HFF-Myc (cell line): ENCODE data around the gene USP24.

Source experiments
- DNase-seq: peaks from one replicate; pipeline ENCODE4 v3.0.0-alpha.2; 2011; ENCODE audit warnings: low read depth; ENCODE audit errors: extremely low read depth
- H3K4me3 ChIP-seq: replicated peaks from 2 replicates; pipeline ENCODE4 v1.5.1; 2011; ENCODE audit warnings: low read depth, mild to moderate bottlenecking, control low read depth, low read length
- CTCF ChIP-seq: IDR thresholded peaks from 2 replicates; pipeline ENCODE4 v1.5.1; 2012; ENCODE audit warnings: mild to moderate bottlenecking, low read depth, low read length, control low read depth; ENCODE audit errors: missing control alignments

The USP24 gene

GRCh38 chr1:55092475-55092874 is 122.7 kb downstream of the USP24 start:
- TF ChIP-seq CTCF: no peak
- no peak overlapping the region for H3K4me3 ChIP-seq
- DNase-seq: no peak

- no peak for DNase-seq
- H3K4me3 ChIP-seq: no peak overlapping the region
- TF ChIP-seq CTCF: no peak
Measured at GRCh38 chr1:55089683-55090082, 125.5 kb downstream of the USP24 start.

GRCh38 chr1:55088413-55088812 is 126.8 kb downstream of the USP24 start:
- no peak for DNase-seq
- TF ChIP-seq CTCF: no peak
- no peak overlapping the region for H3K4me3 ChIP-seq

GRCh38 chr1:55087439-55087838 is 127.7 kb downstream of the USP24 start:
- no peak for DNase-seq
- TF ChIP-seq CTCF: no peak
- no peak overlapping the region for H3K4me3 ChIP-seq

DNA sequence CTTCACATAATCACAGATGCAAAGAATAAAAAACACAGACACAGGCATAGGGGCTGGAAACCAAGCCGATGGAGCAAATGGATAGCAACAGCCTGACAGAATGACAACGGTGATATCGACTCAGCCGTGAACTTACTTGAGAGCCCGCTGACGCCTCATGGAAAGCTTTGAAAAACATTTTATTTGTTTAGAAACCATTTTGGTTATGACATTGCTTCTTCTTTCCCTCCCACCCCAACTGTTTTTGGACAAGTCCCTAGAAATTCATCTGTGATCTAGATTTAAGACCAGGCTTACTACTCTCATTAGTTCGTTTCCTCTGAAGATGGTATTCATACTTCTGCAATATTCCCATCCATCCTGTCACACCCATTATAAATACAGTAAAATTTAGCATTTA is 130.9 kb downstream of the USP24 start:
- no peak overlapping the region for H3K4me3 ChIP-seq
- no peak for TF ChIP-seq CTCF
- no peak for DNase-seq

DNA sequence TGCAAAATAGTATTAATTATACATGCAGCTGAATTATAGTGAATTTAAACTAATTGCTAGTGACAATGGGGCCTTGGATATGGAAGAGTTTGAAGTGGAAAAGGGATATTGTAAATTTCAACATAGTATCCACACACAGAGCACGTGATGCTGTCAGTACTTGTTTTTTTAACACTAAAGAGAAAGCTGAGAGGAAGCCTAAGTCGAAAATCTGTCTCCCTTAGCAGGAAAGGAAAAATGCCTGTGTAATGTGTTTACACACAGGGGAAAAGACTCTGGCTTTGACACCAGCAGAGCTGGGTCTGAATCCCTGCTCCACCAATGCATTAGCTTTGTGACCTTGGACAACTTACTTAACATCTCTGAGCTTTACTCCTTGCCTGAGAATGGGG is 133.3 kb downstream of the USP24 start:
- H3K4me3 ChIP-seq: no peak overlapping the region
- no peak for DNase-seq
- TF ChIP-seq CTCF: no peak

- no peak for DNase-seq
- TF ChIP-seq CTCF: no peak
Measured at GRCh38 chr1:55081188-55081904, 133.8 kb downstream of the USP24 start.

More at GRCh38 chr1:55081188-55081904, 133.8 kb downstream of the USP24 start:
- H3K4me3 ChIP-seq: no peak overlapping the region
